Neural progenitor cell (in vitro differentiated cells): ENCODE data around the gene SRSF8.

Experiments
- CTCF ChIP-seq: fragments of 200-600 bp; sonication (generic); IDR thresholded peaks from 2 replicates; pipeline ENCODE4 v1.5.1; 2017; ENCODE audit warnings: antibody characterized with exemption, mild to moderate bottlenecking
- EZH2phosphoT487 ChIP-seq: fragments of 200-600 bp; sonication (generic); IDR thresholded peaks from 2 replicates; pipeline ENCODE4 v1.6.1; 2017; ENCODE audit warnings: antibody characterized with exemption

- TF ChIP-seq CTCF (no peak), EZH2phosphoT487 (no peak)
Observed at GRCh38 chr11:95111923-95112540, 45.3 kb downstream of the SRSF8 start.
